Measurements from ENCODE around the gene LRRC40. TPM values are rescaled to one million over a fixed set of nuclear protein-coding genes. Genes with fewer than 3 reads are reported as not detected.

LRRC40 gene
- total and polyA plus RNA-seq, 2 donors (not counting 3 experiments of a cell fraction or from before 2014, with no cell fraction given) = 8.1 to 21.1 TPM

DNA sequence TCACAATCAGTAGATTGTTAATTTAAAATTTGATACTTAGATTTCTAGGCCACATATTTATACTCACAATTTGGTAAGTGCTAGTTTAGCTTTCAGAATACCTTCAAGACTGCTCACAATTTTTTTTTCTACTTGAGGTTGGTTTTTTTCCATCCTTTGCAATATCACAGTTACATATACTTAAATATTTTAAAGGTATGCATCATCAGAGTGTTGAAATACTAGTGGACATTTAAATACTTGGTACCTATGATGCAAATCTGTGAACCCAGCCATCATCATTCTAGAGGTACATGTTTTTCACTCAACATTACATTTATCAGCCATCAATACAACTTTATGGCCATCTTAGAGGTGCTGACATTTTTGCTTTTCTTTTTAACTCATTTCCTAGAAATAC, 6.2 kb upstream of the LRRC40 start:
- dilution Hi-C loops (cut with MboI; ENCODE audit: extremely low pct_ligation_motif_present, low sequenced_read_pairs) = no loop called here
- Histone ChIP-seq H3K9me1 (replicated peaks; ENCODE audit: control insufficient read depth, extremely low read depth, insufficient read depth, low read length) (no peaks in the 10 kb centered on the region), H3K4me2 (ENCODE audit: insufficient read depth, low read length) (no peak overlapping the region), H3K4me3 (replicated peaks in 1 of 3; ENCODE audit: insufficient read depth in 1 of 3, low read depth in 1 of 3, low read length in 3 of 3) (no peak overlapping the region), H3K79me2 (ENCODE audit: control insufficient read depth, insufficient read depth, low read length) (peaks cover 97% of the 10 kb centered on the region), H3K27me3 (ENCODE audit: control insufficient read depth in 2 of 2, insufficient read depth in 2 of 2, low read length in 2 of 2) (no peaks in the 10 kb centered on the region), H3K9me3 (replicated peaks; ENCODE audit: control insufficient read depth, insufficient read depth, low read length) (no peaks in the 10 kb centered on the region), H3K36me3 (ENCODE audit: control insufficient read depth in 2 of 2, extremely low read depth in 1 of 2, insufficient read depth in 2 of 2, low read length in 2 of 2) (peaks cover 8% of the 10 kb centered on the region in 2 experiments), H4K20me1 (replicated peaks; ENCODE audit: control insufficient read depth, extremely low read depth, insufficient read depth, low read length) (peaks cover 9% of the 10 kb centered on the region), H3K9ac (replicated peaks; ENCODE audit: extremely low read depth, insufficient read depth, low read length) (no peak overlapping the region), H3K27ac (ENCODE audit: insufficient read depth, low read depth, low read length) (no peak overlapping the region), H2AFZ (ENCODE audit: low read depth, low read length) (no peak overlapping the region), H3K4me1 (ENCODE audit: control insufficient read depth, extremely low read depth, insufficient read depth, low read length) (peaks cover 27% of the 10 kb centered on the region)
- FAIRE-seq (no peak), DNase-seq (ENCODE audit: low read depth, low spot score) (no peak)
- no TSS peak for BruUV-seq (replicated peaks)
- no peak for TF ChIP-seq EZH2 (IDR thresholded peaks at IDR 0.05; ENCODE audit: borderline replicate concordance, low read depth, low read length, severe bottlenecking)
- no peak for TF ChIP-seq JUN (IDR thresholded peaks at IDR 0.05; ENCODE audit: borderline replicate concordance, insufficient read depth, insufficient read length, low read depth)
- TF ChIP-seq FOS (IDR thresholded peaks at IDR 0.05; ENCODE audit: borderline replicate concordance, insufficient read depth, low read length) = no peak
- TF ChIP-seq, protein P1, sequence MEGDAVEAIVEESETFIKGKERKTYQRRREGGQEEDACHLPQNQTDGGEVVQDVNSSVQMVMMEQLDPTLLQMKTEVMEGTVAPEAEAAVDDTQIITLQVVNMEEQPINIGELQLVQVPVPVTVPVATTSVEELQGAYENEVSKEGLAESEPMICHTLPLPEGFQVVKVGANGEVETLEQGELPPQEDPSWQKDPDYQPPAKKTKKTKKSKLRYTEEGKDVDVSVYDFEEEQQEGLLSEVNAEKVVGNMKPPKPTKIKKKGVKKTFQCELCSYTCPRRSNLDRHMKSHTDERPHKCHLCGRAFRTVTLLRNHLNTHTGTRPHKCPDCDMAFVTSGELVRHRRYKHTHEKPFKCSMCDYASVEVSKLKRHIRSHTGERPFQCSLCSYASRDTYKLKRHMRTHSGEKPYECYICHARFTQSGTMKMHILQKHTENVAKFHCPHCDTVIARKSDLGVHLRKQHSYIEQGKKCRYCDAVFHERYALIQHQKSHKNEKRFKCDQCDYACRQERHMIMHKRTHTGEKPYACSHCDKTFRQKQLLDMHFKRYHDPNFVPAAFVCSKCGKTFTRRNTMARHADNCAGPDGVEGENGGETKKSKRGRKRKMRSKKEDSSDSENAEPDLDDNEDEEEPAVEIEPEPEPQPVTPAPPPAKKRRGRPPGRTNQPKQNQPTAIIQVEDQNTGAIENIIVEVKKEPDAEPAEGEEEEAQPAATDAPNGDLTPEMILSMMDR (IDR thresholded peaks at IDR 0.05; ENCODE audit: extremely low read depth in 1 of 2, insufficient read depth in 1 of 2, low read depth in 1 of 2, low read length in 2 of 2) = no peak
- POLR2A ChIA-PET = no interaction called here
- CTCF ChIA-PET = interaction anchor here (1.0 kb wide), 1 partner anchor 9 kb away, joined by 4 read pairs; the partner anchor contains the start of gene SRSF11
- intact Hi-C loops (cut with micrococcal nuclease) = loop anchor here (1.0 kb wide), 1 partner anchor 10 kb away; the partner anchor contains the start of gene SRSF11

DNA sequence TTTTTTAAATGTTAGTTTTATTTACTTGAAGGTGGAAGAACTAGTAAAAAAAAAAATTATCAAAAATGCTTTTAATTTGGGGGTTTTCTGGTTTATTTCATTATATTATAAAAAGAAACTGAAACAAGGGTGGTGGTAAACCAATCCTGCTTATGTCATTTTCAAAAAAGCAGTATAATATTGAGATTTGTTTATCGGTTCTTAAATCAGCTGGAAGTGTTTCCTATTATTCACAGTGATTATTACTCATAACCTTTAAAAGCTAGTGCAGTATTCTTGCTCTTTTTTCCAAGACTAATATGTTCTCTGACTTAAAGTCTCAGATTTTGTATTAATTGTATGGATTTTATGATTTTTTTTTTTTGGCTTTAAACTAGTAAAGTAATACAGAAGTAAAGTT, 5.4 kb upstream of the LRRC40 start:
- no peaks in the 10 kb centered on the region for H3K9me1 ChIP-seq (replicated peaks; ENCODE audit: control insufficient read depth, extremely low read depth, insufficient read depth, low read length)
- peaks cover 97% of the 10 kb centered on the region for H3K79me2 ChIP-seq (ENCODE audit: control insufficient read depth, insufficient read depth, low read length)
- intact Hi-C loops (cut with micrococcal nuclease) (loop anchor here (1.0 kb wide), 1 partner anchor 10 kb away; the partner anchor contains the start of gene SRSF11), dilution Hi-C loops (cut with MboI; ENCODE audit: extremely low pct_ligation_motif_present, low sequenced_read_pairs) (no loop called here)
- ChIA-PET CTCF (interaction anchor here (1.0 kb wide), 1 partner anchor 10 kb away, joined by 4 read pairs; the partner anchor contains the start of gene SRSF11), POLR2A (interaction anchor here (1.2 kb wide), 1 partner anchor 10 kb away, joined by 4 read pairs; the partner anchor contains the start of gene SRSF11)
- FAIRE-seq (no peak), DNase-seq (ENCODE audit: low read depth, low spot score) (peak; percentile 42)
- H3K4me3 ChIP-seq (replicated peaks in 1 of 3; ENCODE audit: insufficient read depth in 1 of 3, low read depth in 1 of 3, low read length in 3 of 3) = no peak overlapping the region
- TF ChIP-seq EZH2 (IDR thresholded peaks at IDR 0.05; ENCODE audit: borderline replicate concordance, low read depth, low read length, severe bottlenecking) (no peak), JUN (IDR thresholded peaks at IDR 0.05; ENCODE audit: borderline replicate concordance, insufficient read depth, insufficient read length, low read depth) (no peak), GATA2 (IDR thresholded peaks at IDR 0.05; ENCODE audit: insufficient read depth, insufficient read length, low read depth, low read length) (peak; percentile 68), FOS (IDR thresholded peaks at IDR 0.05; ENCODE audit: borderline replicate concordance, insufficient read depth, low read length) (peak; percentile 43)
- TF ChIP-seq, protein P1 (IDR thresholded peaks at IDR 0.05; ENCODE audit: extremely low read depth in 1 of 2, insufficient read depth in 1 of 2, low read depth in 1 of 2, low read length in 2 of 2) = no peak
- no peaks in the 10 kb centered on the region for H3K27me3 ChIP-seq (ENCODE audit: control insufficient read depth in 2 of 2, insufficient read depth in 2 of 2, low read length in 2 of 2)
- H3K36me3 ChIP-seq (ENCODE audit: control insufficient read depth in 2 of 2, extremely low read depth in 1 of 2, insufficient read depth in 2 of 2, low read length in 2 of 2) = peaks cover 6 to 8% of the 10 kb centered on the region in 2 experiments
- H3K9ac ChIP-seq (replicated peaks; ENCODE audit: extremely low read depth, insufficient read depth, low read length) = no peak overlapping the region
- BruUV-seq (replicated peaks) = no TSS peak
- H4K20me1 ChIP-seq (replicated peaks; ENCODE audit: control insufficient read depth, extremely low read depth, insufficient read depth, low read length) = peaks cover 9% of the 10 kb centered on the region
- H3K27ac ChIP-seq (ENCODE audit: insufficient read depth, low read depth, low read length) = peak overlapping the region; percentile 18
- peak overlapping the region; percentile 51 for H3K4me2 ChIP-seq (ENCODE audit: insufficient read depth, low read length)
- H3K9me3 ChIP-seq (replicated peaks; ENCODE audit: control insufficient read depth, insufficient read depth, low read length) = no peaks in the 10 kb centered on the region
- H2AFZ ChIP-seq (ENCODE audit: low read depth, low read length) = no peak overlapping the region
- peaks cover 29% of the 10 kb centered on the region for H3K4me1 ChIP-seq (ENCODE audit: control insufficient read depth, extremely low read depth, insufficient read depth, low read length)
